B cell (primary cell): Measurements from ENCODE around the gene GLCE.

ENCODE experiments used
- CTCF ChIP-seq: fragments of 200-600 bp; IDR thresholded peaks from one replicate; pipeline ENCODE4 v1.8.0; 2022; ENCODE audit warnings: antibody characterized with exemption, mild to moderate bottlenecking
- EZH2 ChIP-seq: IDR thresholded peaks from 2 replicates; pipeline ENCODE4 v1.6.1; 2012; ENCODE audit warnings: borderline replicate concordance, low read depth, mild to moderate bottlenecking, moderate library complexity, low read length; ENCODE audit not compliant: insufficient read depth, poor library complexity, severe bottlenecking

DNA sequence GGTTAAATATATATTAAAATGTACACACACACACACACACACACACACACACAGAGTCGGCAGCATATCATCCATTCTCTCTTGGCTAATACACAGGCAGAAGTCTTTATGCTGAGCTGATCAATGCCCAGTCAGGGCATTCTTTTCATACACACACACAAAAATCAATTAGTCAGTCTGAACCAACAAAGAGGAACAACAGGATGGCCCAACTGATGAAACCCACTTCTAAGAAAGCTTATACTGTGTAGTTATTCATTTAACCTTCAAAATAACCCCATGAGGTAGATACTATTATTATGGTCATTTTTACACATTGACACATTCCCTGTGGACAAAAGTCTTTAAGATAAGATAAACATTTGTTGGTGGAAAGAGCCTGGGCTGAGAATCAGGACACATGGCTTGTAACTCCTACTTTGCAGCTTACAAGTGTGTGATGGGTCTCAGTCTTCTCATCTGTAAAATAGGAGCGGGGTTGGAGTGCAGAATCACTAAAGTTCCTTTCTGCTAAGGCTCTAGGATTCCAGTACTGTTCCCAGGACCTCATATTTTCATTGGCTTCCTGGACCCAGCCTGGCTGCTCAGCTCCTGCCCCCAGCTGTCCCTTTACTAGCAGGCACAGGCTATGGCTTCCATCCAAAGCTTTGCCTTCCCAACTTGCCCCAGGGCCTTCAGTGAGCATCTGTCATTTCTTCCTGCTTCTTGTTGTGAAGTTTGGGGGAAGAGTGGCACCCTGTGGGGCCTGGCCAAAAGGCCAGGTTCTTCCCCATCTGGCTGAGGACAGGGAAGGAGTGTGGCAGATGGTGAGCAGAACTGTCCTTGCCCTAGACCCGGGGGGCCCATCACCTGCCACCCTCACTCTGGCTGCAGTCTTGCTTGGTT is 27.2 kb upstream of the GLCE start:
- TF ChIP-seq CTCF (no peak), EZH2 (no peak)
